NT2/D1 (cell line): ENCODE results near the gene TTC23.

ENCODE experiments used
- SUZ12 ChIP-seq: IDR thresholded peaks from 2 replicates; pipeline ENCODE4 v1.6.1; 2011; ENCODE audit not compliant: insufficient read length, insufficient read depth; ENCODE audit errors: extremely low read depth
- YY1 ChIP-seq: IDR thresholded peaks from 2 replicates; pipeline ENCODE4 v1.6.1; 2011; ENCODE audit not compliant: insufficient read length, insufficient read depth
- ZNF274 ChIP-seq: IDR thresholded peaks from 2 replicates; pipeline ENCODE4 v1.6.1; 2011; ENCODE audit warnings: mild to moderate bottlenecking, low read depth, low read length

DNA sequence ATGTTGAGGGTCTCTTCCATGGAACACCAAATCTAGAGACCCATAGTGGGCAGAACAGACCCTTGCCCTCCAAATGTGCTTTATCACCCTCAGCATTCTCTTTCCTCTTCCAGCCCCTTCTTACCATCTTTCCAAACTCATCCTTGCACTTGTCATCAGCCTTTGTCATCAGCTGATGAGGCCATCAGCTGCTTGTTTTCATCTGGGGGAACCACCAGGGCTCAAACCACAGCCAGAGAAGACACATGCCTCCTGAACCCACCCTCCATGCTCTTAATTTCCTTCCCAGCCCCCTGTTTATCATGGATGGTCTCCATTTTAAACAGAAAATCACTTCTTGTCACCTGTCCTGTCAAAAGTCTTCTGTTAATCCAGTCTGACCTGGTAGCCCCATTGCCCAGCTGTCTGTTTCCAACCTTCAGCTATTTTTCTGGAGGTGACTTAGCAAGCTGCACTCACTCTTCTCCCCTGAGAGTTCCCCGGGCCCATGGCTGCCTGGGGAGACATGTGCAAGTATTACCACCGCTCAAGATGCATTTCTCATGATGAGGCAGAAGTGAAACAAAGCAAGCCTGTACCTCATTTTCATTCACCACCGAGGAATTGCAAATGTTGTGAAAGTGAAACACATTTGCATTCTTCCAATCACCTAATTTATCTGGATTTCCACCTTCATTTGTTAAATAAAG lies 159.2 kb downstream of the TTC23 start:
- TF ChIP-seq SUZ12, result no peak
- no peak for TF ChIP-seq ZNF274
- no peak for TF ChIP-seq YY1
